Ecto neural progenitor cell (in vitro differentiated cells): ENCODE results near the gene TOM1L1.
"Not testable (repeated sequence)": the region's sequence is repeated elsewhere in the genome, so short reads cannot be mapped to it uniquely, and the experiment has no call there.

ENCODE experiments used
- DNase-seq: peaks from one replicate; pipeline ENCODE4 v3.0.0-alpha.2; 2018; ENCODE audit warnings: low spot score

The TOM1L1 gene, protein sequence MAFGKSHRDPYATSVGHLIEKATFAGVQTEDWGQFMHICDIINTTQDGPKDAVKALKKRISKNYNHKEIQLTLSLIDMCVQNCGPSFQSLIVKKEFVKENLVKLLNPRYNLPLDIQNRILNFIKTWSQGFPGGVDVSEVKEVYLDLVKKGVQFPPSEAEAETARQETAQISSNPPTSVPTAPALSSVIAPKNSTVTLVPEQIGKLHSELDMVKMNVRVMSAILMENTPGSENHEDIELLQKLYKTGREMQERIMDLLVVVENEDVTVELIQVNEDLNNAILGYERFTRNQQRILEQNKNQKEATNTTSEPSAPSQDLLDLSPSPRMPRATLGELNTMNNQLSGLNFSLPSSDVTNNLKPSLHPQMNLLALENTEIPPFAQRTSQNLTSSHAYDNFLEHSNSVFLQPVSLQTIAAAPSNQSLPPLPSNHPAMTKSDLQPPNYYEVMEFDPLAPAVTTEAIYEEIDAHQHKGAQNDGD

DNA sequence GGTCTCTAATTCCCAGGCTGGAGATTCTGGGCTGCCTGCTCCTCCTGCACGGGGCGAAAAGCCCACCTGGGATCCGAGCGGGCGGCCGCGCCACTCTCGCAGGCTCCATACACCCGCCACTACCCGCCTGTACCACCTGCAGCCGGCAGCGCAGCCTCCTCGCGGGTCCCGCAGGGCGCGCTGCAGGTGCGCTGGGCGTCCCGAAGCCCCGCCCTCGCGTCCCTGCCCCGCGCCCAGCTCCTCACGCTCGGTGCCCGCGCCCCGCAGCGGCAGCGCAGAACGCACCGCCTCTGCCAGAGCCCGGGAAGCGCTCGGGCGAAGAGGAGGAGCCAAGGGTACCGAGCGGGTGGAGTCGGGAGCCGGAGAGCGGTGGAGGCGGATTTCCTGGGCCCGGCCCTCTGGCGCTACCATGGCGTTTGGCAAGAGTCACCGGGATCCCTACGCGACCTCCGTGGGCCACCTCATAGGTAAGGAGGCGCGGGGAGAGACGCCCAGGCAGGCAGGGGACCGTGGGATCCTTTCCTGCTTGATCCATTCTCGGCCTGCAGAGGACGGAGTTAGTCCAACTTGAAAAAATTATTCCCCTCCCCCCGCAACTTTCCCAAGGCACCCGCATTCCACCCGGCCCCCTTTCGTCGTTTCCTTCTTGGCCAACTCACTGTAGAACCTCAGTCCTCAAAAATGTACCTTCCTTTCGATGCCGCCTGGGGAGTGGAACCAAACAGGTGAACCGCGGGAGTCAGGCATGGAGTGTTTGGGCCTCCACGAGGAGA, at the start of gene TOM1L1:
Gene TOM1L1 (plus strand): TSS at position 396 of the 773 bp plus-strand sequence. CDS start 14 bp downstream, at position 410.
- DNase-seq = peak; percentile 91

DNA sequence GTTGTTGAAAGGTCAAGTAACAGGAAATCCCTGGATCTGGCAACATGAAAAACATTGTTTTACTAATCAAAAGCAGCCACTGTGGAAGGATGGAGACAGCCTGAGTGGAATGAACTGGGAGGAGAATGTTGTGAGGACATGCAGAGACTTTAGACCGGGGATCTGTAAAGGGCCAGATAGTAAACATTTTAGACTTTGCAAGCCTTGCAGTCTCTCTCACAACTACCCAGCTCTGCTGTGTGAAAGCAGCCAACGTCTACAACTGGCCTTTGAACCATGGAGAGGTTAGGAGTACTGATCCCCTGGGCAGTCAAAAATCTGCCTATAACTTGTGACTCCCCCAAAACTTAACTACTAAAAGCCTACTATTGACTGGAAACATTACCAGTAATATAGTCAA, 41.5 kb upstream of the TOM1L1 start:
- DNase-seq = no peak

- DNase-seq = no peak
These were observed 39.8 kb upstream of the TOM1L1 start for GRCh38 chr17:54860617-54861470.

DNA sequence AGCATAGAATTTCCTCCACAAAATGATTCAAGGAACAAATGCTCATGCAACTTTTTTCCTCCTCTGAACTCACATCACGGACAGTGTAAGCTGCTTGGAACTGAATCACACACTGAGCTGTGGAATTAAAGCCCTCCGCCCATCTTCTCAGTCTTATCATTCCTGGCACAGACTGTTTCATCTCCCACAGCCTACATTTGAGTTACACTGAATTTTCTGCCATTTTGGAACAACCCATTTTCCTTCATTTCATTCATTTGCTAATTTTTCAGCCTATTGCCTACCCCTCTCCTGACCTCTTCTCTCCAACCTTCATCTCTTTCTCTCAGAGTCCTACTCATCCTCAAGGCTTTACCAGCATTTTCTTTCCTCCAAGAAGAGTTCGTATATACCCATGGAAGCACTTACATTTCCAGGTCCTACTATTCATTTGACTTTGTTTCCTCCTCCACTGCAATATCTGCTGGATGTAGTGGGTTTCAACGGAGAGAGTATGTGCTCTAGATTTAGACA, 39.1 kb upstream of the TOM1L1 start:
- no peak for DNase-seq

- no peak for DNase-seq
These were observed 37.5 kb upstream of the TOM1L1 start for GRCh38 chr17:54863176-54863575.

DNA sequence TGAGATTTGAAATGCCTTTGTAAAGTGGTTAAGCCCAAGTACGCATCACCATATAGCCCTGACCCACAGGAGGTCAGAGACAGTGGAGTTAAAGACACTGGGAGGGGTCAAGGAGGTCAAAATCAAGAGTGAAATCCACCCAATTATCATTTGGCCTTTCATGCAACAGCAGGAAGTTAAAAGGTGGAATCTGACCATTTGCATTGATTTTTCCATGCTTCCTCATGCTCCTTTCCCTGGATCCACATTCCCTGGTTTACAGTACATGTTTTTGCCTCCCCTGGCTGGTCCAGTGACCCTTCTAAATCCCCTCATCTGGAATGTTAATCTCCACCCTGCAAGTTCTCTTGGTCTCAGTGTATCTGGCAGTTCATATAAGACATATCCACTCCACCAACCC, 36.6 kb upstream of the TOM1L1 start:
- no peak for DNase-seq

DNA sequence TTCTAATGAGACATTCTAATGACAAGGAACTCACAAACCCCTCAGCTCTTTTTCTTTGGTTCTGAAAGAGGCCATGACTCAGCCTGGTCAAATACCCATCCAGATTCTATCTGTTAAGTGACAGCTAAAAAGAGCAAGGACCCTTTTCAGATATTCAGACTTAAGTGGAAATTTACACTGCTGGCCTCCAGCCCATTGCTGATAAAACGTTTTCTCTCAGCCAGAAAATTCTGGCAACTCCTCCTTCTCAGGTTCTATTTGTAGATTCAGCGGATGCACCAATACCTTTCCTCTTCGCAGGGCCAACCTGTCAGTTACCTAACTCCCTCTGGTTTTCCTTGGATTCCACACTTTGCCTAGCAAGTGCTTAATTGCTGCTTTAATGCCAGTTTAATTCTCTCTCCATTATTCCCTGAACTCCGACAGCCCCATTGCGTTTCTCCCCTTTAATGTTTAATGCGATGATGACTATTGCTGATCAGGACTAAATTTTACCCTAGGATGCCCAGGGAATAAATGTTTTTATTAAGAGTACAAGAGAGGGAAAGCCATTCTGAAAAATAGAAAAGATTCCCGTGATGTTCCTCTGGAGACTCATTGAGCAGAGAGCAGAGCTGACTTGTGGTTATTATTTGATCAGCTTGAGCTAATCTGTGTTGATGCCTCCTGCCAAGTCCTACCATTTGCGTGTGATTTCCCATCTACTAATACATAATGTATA, 35.9 kb upstream of the TOM1L1 start:
- DNase-seq = no peak

DNA sequence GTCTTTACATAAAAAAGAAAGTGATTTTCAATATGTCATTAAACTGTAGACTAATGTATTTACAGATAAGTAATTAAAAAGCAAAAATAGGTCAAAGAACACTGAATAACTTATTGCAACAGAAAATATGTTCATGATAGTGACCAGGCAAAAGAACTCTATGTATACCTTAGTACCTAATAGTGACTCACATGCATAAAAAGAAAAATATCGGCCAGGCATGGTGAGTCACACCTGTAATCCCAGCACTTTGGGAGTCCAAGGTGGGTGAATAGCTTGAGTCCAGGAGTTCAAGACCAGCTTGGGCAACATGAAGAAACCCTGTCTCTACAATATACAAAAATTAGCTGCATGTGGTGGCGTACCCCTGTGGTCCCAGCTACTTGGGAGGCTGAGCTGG, 33.0 kb upstream of the TOM1L1 start:
- no peak for DNase-seq

DNA sequence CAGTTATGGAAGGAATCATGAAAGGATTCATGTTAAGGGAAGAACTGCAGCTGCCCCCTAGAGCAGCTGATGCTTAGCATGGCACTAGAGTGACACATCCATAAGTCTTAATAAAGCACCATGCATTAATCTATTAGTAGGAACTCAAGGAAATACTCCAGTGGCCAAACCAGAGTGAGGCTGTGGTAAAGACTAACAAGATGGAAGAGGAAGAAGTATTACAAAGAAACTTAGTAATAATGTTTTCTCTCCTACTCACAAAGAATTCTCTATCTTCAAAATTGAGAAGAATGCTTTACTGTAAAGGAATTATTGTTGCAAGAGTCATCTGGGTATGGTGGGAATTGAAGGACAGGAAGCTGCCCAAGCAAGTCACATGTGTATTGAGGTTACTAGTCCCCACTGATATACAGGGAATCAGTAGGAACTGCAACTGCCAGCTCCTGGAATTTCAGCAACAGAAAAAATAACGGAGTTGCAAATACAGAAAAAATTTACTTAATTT, 29.9 kb upstream of the TOM1L1 start:
- no peak for DNase-seq

DNA sequence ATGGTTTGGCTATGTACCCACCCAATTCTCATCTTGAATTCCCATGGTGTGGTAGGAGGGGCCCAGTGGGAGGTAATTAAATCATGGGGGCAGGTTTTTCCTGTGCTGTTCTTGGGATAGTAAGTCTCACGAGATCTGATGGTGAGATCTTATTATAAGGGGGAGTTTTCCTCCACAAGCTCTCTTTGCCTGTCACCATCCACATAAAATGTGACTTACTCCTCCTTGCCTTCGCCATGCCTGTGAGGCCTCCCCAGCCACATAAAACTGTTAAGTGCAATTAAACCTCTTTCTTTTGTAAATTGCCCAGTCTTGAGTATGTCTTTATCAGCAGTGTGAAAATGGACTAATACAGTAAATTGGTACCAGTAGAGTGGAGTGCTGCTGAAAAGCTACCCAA, 24.7 kb upstream of the TOM1L1 start:
- DNase-seq = not testable (repeated sequence)

GRCh38 chr17:54876656-54877195, 23.9 kb upstream of the TOM1L1 start:
- no peak for DNase-seq

GRCh38 chr17:54881255-54881972, 19.2 kb upstream of the TOM1L1 start:
- no peak for DNase-seq

GRCh38 chr17:54882371-54882770, 18.3 kb upstream of the TOM1L1 start:
- DNase-seq = no peak

- no peak for DNase-seq
These were observed 17.7 kb upstream of the TOM1L1 start for GRCh38 chr17:54882950-54883349.

- DNase-seq = no peak
These were observed 16.7 kb upstream of the TOM1L1 start for GRCh38 chr17:54883939-54884338.

DNA sequence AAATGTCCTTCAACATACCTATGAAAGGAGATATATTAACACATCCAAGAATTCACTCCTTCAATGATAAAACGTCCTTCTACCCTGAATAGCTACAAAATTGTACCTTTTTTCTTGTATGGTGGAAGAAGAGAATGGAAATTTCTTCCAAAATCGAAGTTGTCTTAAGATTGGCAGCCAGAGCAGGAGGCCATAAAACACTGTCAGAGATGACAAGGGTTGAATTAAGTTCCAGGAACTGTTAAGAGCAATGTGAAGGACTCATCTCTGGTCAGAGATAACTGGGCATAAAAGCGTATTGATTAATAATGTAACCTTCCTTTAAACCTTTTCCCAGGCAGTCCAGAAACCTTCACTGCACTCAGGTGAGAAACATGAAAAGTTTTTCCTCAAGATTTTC, 12.9 kb upstream of the TOM1L1 start:
- DNase-seq = no peak

GRCh38 chr17:54888254-54888653, 12.4 kb upstream of the TOM1L1 start:
- no peak for DNase-seq

DNA sequence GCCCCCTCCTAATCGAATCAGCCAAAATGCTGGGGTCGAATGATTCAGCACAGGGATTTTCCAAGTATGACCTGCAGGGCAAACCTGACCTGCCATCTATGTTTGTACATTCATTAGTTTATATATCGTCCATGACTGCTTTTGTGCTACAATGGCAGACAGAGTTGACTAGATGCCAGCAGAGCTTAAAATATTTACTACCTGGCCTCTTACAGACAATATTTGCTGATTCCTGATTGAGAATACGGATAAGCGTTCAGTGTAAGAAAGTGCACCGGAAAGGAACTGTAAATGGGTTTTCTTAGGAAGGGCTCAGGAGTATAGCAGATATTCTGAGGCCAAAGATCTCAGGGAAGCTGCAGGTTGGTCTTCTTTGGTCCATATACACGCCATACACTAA, 11.7 kb upstream of the TOM1L1 start:
- DNase-seq = no peak

DNA sequence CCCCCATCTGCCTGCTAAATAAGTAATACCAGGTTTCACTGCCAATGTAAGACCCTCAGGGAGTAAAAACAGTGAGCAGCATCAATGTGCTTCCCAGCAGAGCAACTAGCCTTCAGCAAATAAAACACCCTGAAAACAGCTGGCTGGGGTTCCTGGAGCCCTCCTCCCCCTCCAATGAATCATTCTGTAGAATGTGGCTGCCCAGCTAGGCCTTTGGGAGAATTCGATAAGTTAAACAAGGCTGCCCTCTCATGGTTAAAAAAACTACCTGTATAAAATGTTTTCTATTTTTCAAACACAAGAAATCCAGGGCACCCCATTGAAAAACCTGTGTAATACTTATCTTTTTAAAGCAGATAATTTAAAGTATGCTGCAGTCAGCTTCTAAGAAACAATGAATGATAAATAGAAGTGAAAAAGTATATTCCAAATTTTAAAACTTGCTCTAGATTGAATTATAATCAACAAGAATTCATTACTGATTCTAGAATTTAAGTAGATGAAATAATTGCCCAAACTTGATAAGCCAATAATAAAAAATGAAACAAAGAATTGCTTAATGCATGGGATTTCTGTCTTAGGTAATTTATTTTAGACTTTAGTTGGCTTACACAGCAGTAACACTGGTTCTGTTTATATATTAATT, 9.4 kb upstream of the TOM1L1 start:
- DNase-seq = peak; percentile 60

GRCh38 chr17:54892360-54892759, 8.3 kb upstream of the TOM1L1 start:
- no peak for DNase-seq
